ENCODE data around the gene NFIL3.
"Not testable (repeated sequence)": the region's sequence is repeated elsewhere in the genome, so short reads cannot be mapped to it uniquely, and the experiment has no call there.

Gene NFIL3, protein sequence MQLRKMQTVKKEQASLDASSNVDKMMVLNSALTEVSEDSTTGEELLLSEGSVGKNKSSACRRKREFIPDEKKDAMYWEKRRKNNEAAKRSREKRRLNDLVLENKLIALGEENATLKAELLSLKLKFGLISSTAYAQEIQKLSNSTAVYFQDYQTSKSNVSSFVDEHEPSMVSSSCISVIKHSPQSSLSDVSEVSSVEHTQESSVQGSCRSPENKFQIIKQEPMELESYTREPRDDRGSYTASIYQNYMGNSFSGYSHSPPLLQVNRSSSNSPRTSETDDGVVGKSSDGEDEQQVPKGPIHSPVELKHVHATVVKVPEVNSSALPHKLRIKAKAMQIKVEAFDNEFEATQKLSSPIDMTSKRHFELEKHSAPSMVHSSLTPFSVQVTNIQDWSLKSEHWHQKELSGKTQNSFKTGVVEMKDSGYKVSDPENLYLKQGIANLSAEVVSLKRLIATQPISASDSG

GRCh38 chr9:91423785-91424402, at the start of gene NFIL3:
Gene NFIL3, minus strand, starts transcription at chr9:91423832. Its CDS starts 13,098 bp downstream, at chr9:91410734.
- Mint-ChIP-seq H3K9me3 (no peaks in the 10 kb centered on the region), H3K27me3 (peaks cover 59% of the 10 kb centered on the region), H3K4me1 (peaks cover 67% of the 10 kb centered on the region)

GRCh38 chr9:91471524-91471923, 47.9 kb upstream of the NFIL3 start:
- H3K9me3 Mint-ChIP-seq, DNase-seq, H3K4me3 Mint-ChIP-seq, H3K4me1 Mint-ChIP-seq, H3K27ac Mint-ChIP-seq, H3K36me3 Mint-ChIP-seq, CTCF ChIA-PET: not testable (repeated sequence)
- H3K27me3 Mint-ChIP-seq = peaks cover 18% of the 10 kb centered on the region

More at GRCh38 chr9:91423785-91424402, at the start of gene NFIL3:
- H3K27ac Mint-ChIP-seq = peak within 1 kb of the TSS; percentile 90
- CTCF ChIA-PET = interaction anchor here (0.8 to 4.6 kb wide), 10 partner anchors 10 to 508 kb away, joined by 3 to 81 read pairs (median 5); no protein-coding TSS in a partner anchor
- peak; percentile 78 for DNase-seq
- H3K36me3 Mint-ChIP-seq = peaks cover 9% of the 10 kb centered on the region
- peak within 1 kb of the TSS; percentile 92 for H3K4me3 Mint-ChIP-seq

GRCh38 chr9:91465420-91465819, 41.8 kb upstream of the NFIL3 start:
- H3K4me3 Mint-ChIP-seq = no peak overlapping the region
- H3K27me3 Mint-ChIP-seq = peaks cover 9% of the 10 kb centered on the region
- H3K4me1 Mint-ChIP-seq = no peaks in the 10 kb centered on the region
- no peak for DNase-seq
- CTCF ChIA-PET = no interaction called here
- no peaks in the 10 kb centered on the region for H3K36me3 Mint-ChIP-seq
- H3K27ac Mint-ChIP-seq = no peak overlapping the region
- no peaks in the 10 kb centered on the region for H3K9me3 Mint-ChIP-seq

DNA sequence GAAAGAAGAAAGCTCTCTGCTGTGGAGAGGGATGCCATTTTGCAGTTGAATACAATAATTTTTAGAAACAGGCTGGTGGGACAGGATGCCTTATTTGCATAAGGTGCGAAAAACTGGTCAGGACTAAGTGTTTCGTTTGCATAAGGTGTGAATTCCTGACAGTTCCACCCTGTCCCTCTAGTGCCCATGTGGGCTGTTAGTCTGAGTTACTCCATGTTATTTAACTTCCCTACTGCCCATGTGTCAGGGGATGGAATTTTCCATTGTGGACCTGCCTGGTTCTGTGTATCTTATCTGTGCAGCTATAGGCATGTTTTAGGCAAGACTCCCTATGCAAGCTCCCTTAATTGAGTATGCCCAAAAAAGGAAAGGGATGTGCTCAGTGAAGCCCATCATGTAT, 35.3 kb upstream of the NFIL3 start:
- no peak for DNase-seq
- CTCF ChIA-PET = no interaction called here
- no peaks in the 10 kb centered on the region for H3K9me3 Mint-ChIP-seq
- H3K27me3 Mint-ChIP-seq = peaks cover 27% of the 10 kb centered on the region
- no peak overlapping the region for H3K4me3 Mint-ChIP-seq
- H3K4me1 Mint-ChIP-seq = no peaks in the 10 kb centered on the region
- no peak overlapping the region for H3K27ac Mint-ChIP-seq
- no peaks in the 10 kb centered on the region for H3K36me3 Mint-ChIP-seq

GRCh38 chr9:91452844-91453243, 29.2 kb upstream of the NFIL3 start:
- no peaks in the 10 kb centered on the region for H3K36me3 Mint-ChIP-seq
- no peak overlapping the region for H3K4me3 Mint-ChIP-seq
- H3K27ac Mint-ChIP-seq = no peak overlapping the region
- no peaks in the 10 kb centered on the region for H3K9me3 Mint-ChIP-seq
- peaks cover 8% of the 10 kb centered on the region for H3K27me3 Mint-ChIP-seq
- CTCF ChIA-PET = interaction anchor here (1.8 kb wide), 1 partner anchor 538 kb away, joined by 3 read pairs; no protein-coding TSS in a partner anchor
- DNase-seq = no peak
- H3K4me1 Mint-ChIP-seq = no peaks in the 10 kb centered on the region

- Mint-ChIP-seq H3K4me3 (no peak overlapping the region), H3K4me1 (no peaks in the 10 kb centered on the region), H3K27me3 (peaks cover 4% of the 10 kb centered on the region), H3K36me3 (no peaks in the 10 kb centered on the region), H3K27ac (no peak overlapping the region), H3K9me3 (no peaks in the 10 kb centered on the region)
- CTCF ChIA-PET = interaction anchor here (1.1 to 1.8 kb wide), 2 partner anchors 18 to 537 kb away, joined by 3 read pairs; no protein-coding TSS in a partner anchor
- no peak for DNase-seq
These were observed 28.0 kb upstream of the NFIL3 start for GRCh38 chr9:91451431-91452270.

GRCh38 chr9:91445135-91445534, 21.5 kb upstream of the NFIL3 start:
- no peak overlapping the region for H3K27ac Mint-ChIP-seq
- no peaks in the 10 kb centered on the region for H3K36me3 Mint-ChIP-seq
- H3K27me3 Mint-ChIP-seq = peaks cover 43% of the 10 kb centered on the region
- no peak for DNase-seq
- no peaks in the 10 kb centered on the region for H3K4me1 Mint-ChIP-seq
- peaks cover 7% of the 10 kb centered on the region for H3K9me3 Mint-ChIP-seq
- H3K4me3 Mint-ChIP-seq = no peak overlapping the region
- CTCF ChIA-PET = interaction anchor here (1.3 to 1.8 kb wide), 2 partner anchors 10 to 20 kb away, joined by 3 to 4 read pairs; no protein-coding TSS in a partner anchor

- Mint-ChIP-seq H3K36me3 (no peaks in the 10 kb centered on the region), H3K4me3 (no peak overlapping the region), H3K27ac (no peak overlapping the region), H3K9me3 (peaks cover 7% of the 10 kb centered on the region), H3K4me1 (no peaks in the 10 kb centered on the region), H3K27me3 (peaks cover 48% of the 10 kb centered on the region)
- CTCF ChIA-PET = interaction anchor here (1.8 kb wide), 1 partner anchor 19 kb away, joined by 4 read pairs; no protein-coding TSS in a partner anchor
- DNase-seq = no peak
These were observed 20.4 kb upstream of the NFIL3 start for GRCh38 chr9:91443994-91444392.

GRCh38 chr9:91443321-91443993, 19.8 kb upstream of the NFIL3 start:
- peaks cover 7% of the 10 kb centered on the region for H3K9me3 Mint-ChIP-seq
- H3K27me3 Mint-ChIP-seq = peaks cover 48% of the 10 kb centered on the region
- DNase-seq = no peak
- H3K27ac Mint-ChIP-seq = no peak overlapping the region
- H3K36me3 Mint-ChIP-seq = no peaks in the 10 kb centered on the region
- CTCF ChIA-PET = interaction anchor here (0.6 to 1.8 kb wide), 3 partner anchors 10 to 1162 kb away, joined by 3 to 4 read pairs (median 4); no protein-coding TSS in a partner anchor
- H3K4me1 Mint-ChIP-seq = no peaks in the 10 kb centered on the region
- H3K4me3 Mint-ChIP-seq = no peak overlapping the region

GRCh38 chr9:91436841-91437240, 13.2 kb upstream of the NFIL3 start:
- Mint-ChIP-seq H3K4me1 (peaks cover 2% of the 10 kb centered on the region), H3K9me3 (no peaks in the 10 kb centered on the region), H3K27ac (no peak overlapping the region), H3K4me3 (no peak overlapping the region), H3K27me3 (peaks cover 45% of the 10 kb centered on the region), H3K36me3 (no peaks in the 10 kb centered on the region)
- CTCF ChIA-PET = no interaction called here
- DNase-seq = no peak

- no peak overlapping the region for H3K27ac Mint-ChIP-seq
- CTCF ChIA-PET = interaction anchor here (0.8 to 9.2 kb wide), 19 partner anchors 8 to 518 kb away, joined by 3 to 77 read pairs (median 4); no protein-coding TSS in a partner anchor
- H3K36me3 Mint-ChIP-seq = no peaks in the 10 kb centered on the region
- H3K4me1 Mint-ChIP-seq = peaks cover 4% of the 10 kb centered on the region
- H3K27me3 Mint-ChIP-seq = peaks cover 48% of the 10 kb centered on the region
- no peak for DNase-seq
- H3K4me3 Mint-ChIP-seq = no peak overlapping the region
- H3K9me3 Mint-ChIP-seq = no peaks in the 10 kb centered on the region
These were observed 9.5 kb upstream of the NFIL3 start for GRCh38 chr9:91433180-91433579.

- H3K9me3 Mint-ChIP-seq = no peaks in the 10 kb centered on the region
- peaks cover 12% of the 10 kb centered on the region for H3K4me1 Mint-ChIP-seq
- no peaks in the 10 kb centered on the region for H3K36me3 Mint-ChIP-seq
- H3K27ac Mint-ChIP-seq = no peak overlapping the region
- CTCF ChIA-PET = interaction anchor here (1.0 to 9.2 kb wide), 3 partner anchors 398 to 517 kb away, joined by 3 to 77 read pairs (median 26); no protein-coding TSS in a partner anchor
- no peak overlapping the region for H3K4me3 Mint-ChIP-seq
- peaks cover 50% of the 10 kb centered on the region for H3K27me3 Mint-ChIP-seq
- no peak for DNase-seq
These were observed 7.9 kb upstream of the NFIL3 start for GRCh38 chr9:91431485-91431884.

- peaks cover 56% of the 10 kb centered on the region for H3K27me3 Mint-ChIP-seq
- CTCF ChIA-PET = interaction anchor here (0.6 to 9.2 kb wide), 6 partner anchors 140 to 515 kb away, joined by 3 to 77 read pairs (median 6); no protein-coding TSS in a partner anchor
- H3K27ac Mint-ChIP-seq = no peak overlapping the region
- no peak overlapping the region for H3K4me3 Mint-ChIP-seq
- H3K4me1 Mint-ChIP-seq = peaks cover 32% of the 10 kb centered on the region
- H3K36me3 Mint-ChIP-seq = no peaks in the 10 kb centered on the region
- no peaks in the 10 kb centered on the region for H3K9me3 Mint-ChIP-seq
- DNase-seq = no peak
These were observed 5.9 kb upstream of the NFIL3 start for GRCh38 chr9:91429501-91429900.

Measured in activated naive CD4-positive, alpha-beta T cell treated with anti-CD3 and anti-CD28 coated beads, Interleukin-2, amount 10 ng/mL, durations not matched to agents 7 days and 5 days (primary cell).